Stimulated activated CD4-positive, alpha-beta T cell treated with anti-CD3 and anti-CD28 coated beads, Interleukin-4, amount 100 ng/mL, for 1 hour (primary cell): ENCODE measurements around the gene PIK3C2G.
"Not testable (repeated sequence)": the region's sequence is repeated elsewhere in the genome, so short reads cannot be mapped to it uniquely, and the experiment has no call there.

ENCODE experiments used
- DNase-seq: peaks from one replicate; pipeline ENCODE4 v3.0.0-alpha.2; 2020

PIK3C2G gene

GRCh38 chr12:18476861-18477260 lies 215.5 kb downstream of the PIK3C2G start:
- DNase-seq, result no peak

- DNase-seq, result no peak
Observed at GRCh38 chr12:18479256-18479655, 217.9 kb downstream of the PIK3C2G start.

GRCh38 chr12:18482601-18483120 lies 221.3 kb downstream of the PIK3C2G start:
- DNase-seq, result no peak

GRCh38 chr12:18483698-18484325 lies 222.5 kb downstream of the PIK3C2G start:
- no peak for DNase-seq

GRCh38 chr12:18486036-18486435 lies 224.7 kb downstream of the PIK3C2G start:
- no peak for DNase-seq

- DNase-seq, result no peak
Observed at GRCh38 chr12:18487509-18487908, 226.2 kb downstream of the PIK3C2G start.

- DNase-seq, result no peak
Observed at GRCh38 chr12:18492372-18493025, 231.2 kb downstream of the PIK3C2G start.

- DNase-seq, result no peak
Observed at GRCh38 chr12:18496156-18496555, 234.8 kb downstream of the PIK3C2G start.

GRCh38 chr12:18500160-18500574 lies 238.8 kb downstream of the PIK3C2G start:
- DNase-seq, result not testable (repeated sequence)

GRCh38 chr12:18500736-18501135 lies 239.4 kb downstream of the PIK3C2G start:
- DNase-seq, result not testable (repeated sequence)

GRCh38 chr12:18502422-18502968 lies 241.2 kb downstream of the PIK3C2G start:
- DNase-seq, result no peak

- no peak for DNase-seq
Observed at GRCh38 chr12:18521461-18521860, 260.1 kb downstream of the PIK3C2G start.

GRCh38 chr12:18522806-18523205 lies 261.5 kb downstream of the PIK3C2G start:
- no peak for DNase-seq

GRCh38 chr12:18542497-18542896 lies 281.2 kb downstream of the PIK3C2G start:
- DNase-seq, result not testable (repeated sequence)

GRCh38 chr12:18546399-18546798 lies 285.1 kb downstream of the PIK3C2G start:
- DNase-seq, result no peak

- DNase-seq, result no peak
Observed at GRCh38 chr12:18549598-18549997, 288.3 kb downstream of the PIK3C2G start.

- DNase-seq, result no peak
Observed at GRCh38 chr12:18551106-18551505, 289.8 kb downstream of the PIK3C2G start.

GRCh38 chr12:18551701-18552100 lies 290.4 kb downstream of the PIK3C2G start:
- DNase-seq, result no peak

- DNase-seq, result no peak
Observed at GRCh38 chr12:18552829-18553228, 291.5 kb downstream of the PIK3C2G start.

- no peak for DNase-seq
Observed at GRCh38 chr12:18556161-18556560, 294.8 kb downstream of the PIK3C2G start.

GRCh38 chr12:18559242-18559641 lies 297.9 kb downstream of the PIK3C2G start:
- DNase-seq, result no peak

- DNase-seq, result no peak
Observed at GRCh38 chr12:18562531-18562930, 301.2 kb downstream of the PIK3C2G start.

GRCh38 chr12:18564306-18564705 lies 303.0 kb downstream of the PIK3C2G start:
- DNase-seq, result no peak

- DNase-seq, result no peak
Observed at GRCh38 chr12:18567787-18568186, 306.5 kb downstream of the PIK3C2G start.
